GM18868 (cell line): ENCODE results near the gene TTC3.
"Not testable (repeated sequence)": the region's sequence is repeated elsewhere in the genome, so short reads cannot be mapped to it uniquely, and the experiment has no call there.

Experiments used
- ATAC-seq: cut with Tn5 transposase; IDR thresholded peaks from one replicate; pipeline ENCODE4 v1.9.1; 2021; ENCODE audit warnings: mild to moderate bottlenecking, moderate library complexity; ENCODE audit not compliant: unreplicated experiment

Gene TTC3

GRCh38 chr21:37085726-37086125 is 12.7 kb downstream of the TTC3 start:
- ATAC-seq, result no peak

GRCh38 chr21:37087188-37087587 is 14.1 kb downstream of the TTC3 start:
- no peak for ATAC-seq

- no peak for ATAC-seq
Observed at GRCh38 chr21:37088186-37088735, 15.2 kb downstream of the TTC3 start.

- no peak for ATAC-seq
Observed at GRCh38 chr21:37093977-37094376, 20.9 kb downstream of the TTC3 start.

- ATAC-seq, result no peak
Observed at GRCh38 chr21:37095821-37096220, 22.8 kb downstream of the TTC3 start.

GRCh38 chr21:37098751-37099150 is 25.7 kb downstream of the TTC3 start:
- no peak for ATAC-seq

GRCh38 chr21:37100316-37100715 is 27.3 kb downstream of the TTC3 start:
- ATAC-seq, result no peak

- ATAC-seq, result no peak
Observed at GRCh38 chr21:37101384-37101783, 28.3 kb downstream of the TTC3 start.

GRCh38 chr21:37102746-37103145 is 29.7 kb downstream of the TTC3 start:
- ATAC-seq, result not testable (repeated sequence)

- no peak for ATAC-seq
Observed at GRCh38 chr21:37106998-37107397, 33.9 kb downstream of the TTC3 start.

- not testable (repeated sequence) for ATAC-seq
Observed at GRCh38 chr21:37111029-37111428, 38.0 kb downstream of the TTC3 start.

- not testable (repeated sequence) for ATAC-seq
Observed at GRCh38 chr21:37114301-37114700, 41.2 kb downstream of the TTC3 start.

GRCh38 chr21:37116459-37116858 is 43.4 kb downstream of the TTC3 start:
- ATAC-seq, result not testable (repeated sequence)

GRCh38 chr21:37117204-37117603 is 44.1 kb downstream of the TTC3 start:
- ATAC-seq, result no peak

GRCh38 chr21:37118187-37118826 is 45.3 kb downstream of the TTC3 start:
- ATAC-seq, result no peak

- no peak for ATAC-seq
Observed at GRCh38 chr21:37119421-37120218, 46.6 kb downstream of the TTC3 start.

- no peak for ATAC-seq
Observed at GRCh38 chr21:37128076-37128475, 55.0 kb downstream of the TTC3 start.

- ATAC-seq, result no peak
Observed at GRCh38 chr21:37130971-37131370, 57.9 kb downstream of the TTC3 start.

GRCh38 chr21:37136261-37136660 is 63.2 kb downstream of the TTC3 start:
- no peak for ATAC-seq

GRCh38 chr21:37136744-37137143 is 63.7 kb downstream of the TTC3 start:
- no peak for ATAC-seq

GRCh38 chr21:37139154-37139553 is 66.1 kb downstream of the TTC3 start:
- ATAC-seq, result no peak

- ATAC-seq, result no peak
Observed at GRCh38 chr21:37139902-37140301, 66.8 kb downstream of the TTC3 start.
